GM19035 (cell line): ENCODE measurements around the gene GPATCH4.

ENCODE experiments used
- ATAC-seq: cut with Tn5 transposase; IDR thresholded peaks from one replicate; pipeline ENCODE4 v1.9.1; 2021; ENCODE audit not compliant: unreplicated experiment

Gene GPATCH4

GRCh38 chr1:156551066-156551643, 50.1 kb downstream of the GPATCH4 start:
- no peak for ATAC-seq

GRCh38 chr1:156550346-156550745, 50.9 kb downstream of the GPATCH4 start:
- no peak for ATAC-seq

DNA sequence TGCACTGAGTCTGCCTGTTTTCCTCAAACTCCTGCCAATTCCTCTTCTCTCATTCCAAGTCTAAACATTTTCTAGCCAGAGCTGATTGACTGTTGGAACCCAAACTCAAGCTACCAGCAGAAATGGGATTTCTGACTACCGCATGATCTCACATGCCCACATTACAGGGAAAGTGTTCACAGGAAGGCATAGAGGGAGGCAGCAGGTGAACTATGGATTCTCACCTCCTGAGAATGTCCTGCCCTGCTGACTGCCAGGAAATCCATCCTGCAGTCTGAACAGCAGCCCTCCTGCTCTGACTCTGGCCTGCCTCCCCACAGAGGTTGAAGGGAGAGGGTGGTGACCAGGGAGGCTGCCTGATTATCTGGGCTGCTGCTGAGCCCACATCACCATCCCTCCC, 51.4 kb downstream of the GPATCH4 start:
- ATAC-seq = no peak

DNA sequence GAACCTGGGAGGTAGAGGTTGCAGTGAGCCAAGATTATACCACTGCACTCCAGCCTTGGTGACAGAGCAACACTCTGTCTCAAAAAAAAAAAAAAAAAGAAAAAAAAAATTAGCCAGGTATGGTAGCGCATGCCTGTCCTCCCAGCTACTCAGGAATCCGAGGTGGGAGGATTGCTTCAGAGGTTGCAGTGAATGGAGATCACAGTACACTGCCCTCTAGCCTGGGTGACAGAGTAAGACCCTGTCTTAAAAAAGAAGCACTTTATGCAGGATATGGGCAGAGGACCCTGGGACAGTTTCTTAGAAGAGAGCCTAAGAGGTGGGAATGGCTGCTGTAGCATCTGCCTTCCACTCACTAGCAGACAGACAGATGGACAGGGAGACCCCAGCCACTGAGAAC, 51.9 kb downstream of the GPATCH4 start:
- no peak for ATAC-seq

GRCh38 chr1:156547982-156548381, 53.3 kb downstream of the GPATCH4 start:
- ATAC-seq = no peak

- ATAC-seq = no peak
These were observed 53.8 kb downstream of the GPATCH4 start for GRCh38 chr1:156547434-156547833.

- ATAC-seq = no peak
These were observed 55.0 kb downstream of the GPATCH4 start for GRCh38 chr1:156546267-156546666.

DNA sequence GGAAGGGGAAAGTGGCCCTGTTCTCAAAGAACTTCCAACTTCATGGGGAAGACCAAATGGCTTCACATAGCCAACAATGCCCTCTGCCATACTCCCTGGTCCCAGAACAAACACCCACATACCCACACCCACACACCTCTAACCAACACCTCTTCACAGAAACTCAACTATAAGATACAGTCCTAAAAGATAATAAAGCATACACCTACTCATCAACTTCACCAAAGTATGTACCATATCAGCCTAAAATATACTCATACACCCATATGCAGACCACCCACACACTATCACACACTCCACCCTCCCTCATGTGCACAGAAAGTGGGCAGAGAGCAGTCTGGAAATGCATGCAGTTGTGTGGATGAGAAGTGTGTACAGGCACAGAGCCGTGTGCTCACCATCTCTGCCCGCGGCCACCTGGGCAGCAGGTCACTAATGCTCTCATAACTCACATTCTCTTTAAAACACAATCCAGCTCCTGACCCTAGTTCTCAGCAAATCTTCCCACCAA, 56.6 kb downstream of the GPATCH4 start:
- ATAC-seq = no peak
